Stimulated activated CD4-positive, alpha-beta T cell treated with anti-CD3 and anti-CD28 coated beads, Interleukin-4, amount 100 ng/mL, for 1 hour (primary cell): ENCODE results near the gene FHIP1A.

Source experiments
- DNase-seq: peaks from one replicate; pipeline ENCODE4 v3.0.0-alpha.2; 2020

FHIP1A gene

DNA sequence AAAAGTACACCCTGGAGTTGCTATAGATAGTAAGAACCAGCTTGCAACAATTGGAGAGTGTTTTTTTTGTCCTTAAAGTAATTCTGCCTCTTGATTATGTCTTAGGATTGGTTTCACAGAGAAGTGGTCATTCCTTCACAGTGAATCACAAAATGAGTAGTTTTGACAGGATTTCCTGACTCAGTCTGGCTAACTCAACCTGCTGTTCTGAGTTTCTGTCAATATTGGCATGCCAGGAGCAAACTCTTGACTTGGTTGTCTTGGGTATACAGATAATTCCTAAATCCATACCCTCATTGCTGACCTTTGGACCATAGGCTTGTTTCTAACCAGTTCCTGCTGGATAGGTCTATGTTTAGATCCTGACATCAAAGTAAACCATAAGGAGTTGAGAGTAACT, 9.4 kb downstream of the FHIP1A start:
- no peak for DNase-seq

DNA sequence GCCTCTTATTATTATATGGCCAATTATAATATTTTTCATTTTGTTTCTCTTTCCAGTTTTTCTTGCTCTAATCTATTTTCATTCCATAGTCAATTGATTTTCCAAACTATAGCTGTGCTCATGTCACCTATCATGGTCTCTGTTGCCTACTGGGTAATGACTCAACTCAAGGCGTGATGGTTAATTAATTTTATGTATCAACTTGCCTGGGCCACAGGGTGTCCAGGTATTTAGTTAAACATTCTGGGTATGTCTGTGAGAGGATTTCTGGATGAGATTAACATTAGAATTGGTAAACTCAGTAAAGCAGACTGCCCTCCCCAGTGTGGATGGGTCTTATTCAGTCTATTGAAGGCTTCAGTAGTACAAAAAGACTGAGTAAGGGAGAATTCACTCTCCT, 9.9 kb downstream of the FHIP1A start:
- DNase-seq: no peak

DNA sequence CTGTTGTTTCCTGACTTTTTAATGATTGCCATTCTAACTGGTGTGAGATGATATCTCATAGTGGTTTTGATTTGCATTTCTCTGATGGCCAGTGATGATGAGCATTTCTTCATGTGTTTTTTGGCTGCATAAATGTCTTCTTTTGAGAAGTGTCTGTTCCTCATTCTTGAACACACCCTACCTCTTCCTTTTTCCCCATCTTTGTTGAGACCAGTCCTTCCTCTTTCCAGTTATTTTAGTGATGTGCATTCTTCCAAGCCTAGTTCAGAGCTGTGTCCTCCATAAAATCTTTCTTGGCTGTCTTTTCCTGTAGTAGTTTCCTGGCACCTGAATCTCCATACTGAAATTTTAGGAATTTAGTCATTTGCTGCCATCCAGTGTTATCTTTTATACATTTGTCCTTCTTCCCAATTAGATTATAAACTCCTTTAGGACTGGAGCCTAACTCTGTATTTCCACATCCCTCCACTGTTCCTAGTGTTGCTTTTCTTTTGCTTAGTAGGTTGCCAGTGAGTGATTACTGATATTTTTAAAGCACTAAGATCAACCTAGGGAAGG, 11.4 kb downstream of the FHIP1A start:
- no peak for DNase-seq

DNA sequence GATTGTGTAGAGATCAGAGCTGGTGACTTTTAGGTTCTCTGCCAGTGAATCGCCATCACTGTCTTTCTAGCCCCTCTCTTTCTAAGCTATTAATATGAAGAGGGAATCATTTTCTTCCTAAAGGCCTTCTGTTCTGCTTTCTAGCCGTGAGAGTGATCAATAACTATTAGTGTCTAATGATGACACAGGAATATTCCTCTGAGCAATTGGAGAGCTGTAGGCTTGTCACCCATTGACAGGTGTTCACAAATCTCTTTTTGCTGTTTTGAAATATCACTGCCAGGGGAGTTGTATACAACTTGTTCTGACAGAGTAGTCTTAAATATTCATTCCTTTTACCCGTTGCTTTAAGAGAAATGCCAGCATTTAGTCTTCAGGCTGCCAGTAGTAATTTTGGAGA, 13.9 kb downstream of the FHIP1A start:
- DNase-seq: no peak

DNA sequence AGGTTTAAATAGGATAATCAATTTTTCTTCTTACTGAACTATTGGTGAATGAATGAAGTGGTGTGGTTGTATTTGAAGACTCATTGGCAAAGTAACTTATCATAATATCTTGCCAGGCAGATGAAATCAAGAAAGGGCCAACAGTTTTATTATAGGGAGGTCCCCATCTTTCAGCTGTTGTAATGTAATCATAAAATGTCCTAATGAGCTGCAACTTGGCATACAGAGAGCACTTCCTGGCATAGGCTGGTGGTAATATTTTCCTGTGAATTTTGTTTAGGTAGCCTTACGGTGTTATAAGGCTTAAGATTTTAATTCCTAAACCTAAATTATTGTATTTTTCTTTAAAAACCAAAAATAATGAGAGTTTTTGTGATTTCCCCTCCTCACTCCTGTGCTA, 17.5 kb downstream of the FHIP1A start:
- no peak for DNase-seq

DNA sequence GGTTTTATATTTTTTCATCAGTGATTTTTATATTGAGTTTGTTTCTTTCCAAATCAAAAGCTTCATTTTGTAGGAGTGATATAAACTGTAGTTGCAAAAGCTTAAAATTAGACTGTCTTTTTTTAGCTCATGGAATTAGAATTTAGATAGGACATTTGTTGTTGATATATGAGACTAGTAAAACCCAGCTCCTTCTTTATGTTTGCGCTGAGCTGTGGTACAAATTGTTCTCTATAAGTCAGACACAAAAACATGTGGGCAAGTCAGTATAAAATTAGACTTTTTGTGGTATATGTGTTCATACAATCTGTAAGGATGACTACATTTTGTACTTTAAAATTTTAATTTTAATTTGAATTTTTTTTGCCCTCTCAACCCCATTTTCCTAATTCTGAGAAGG, 18.3 kb downstream of the FHIP1A start:
- no peak for DNase-seq

DNA sequence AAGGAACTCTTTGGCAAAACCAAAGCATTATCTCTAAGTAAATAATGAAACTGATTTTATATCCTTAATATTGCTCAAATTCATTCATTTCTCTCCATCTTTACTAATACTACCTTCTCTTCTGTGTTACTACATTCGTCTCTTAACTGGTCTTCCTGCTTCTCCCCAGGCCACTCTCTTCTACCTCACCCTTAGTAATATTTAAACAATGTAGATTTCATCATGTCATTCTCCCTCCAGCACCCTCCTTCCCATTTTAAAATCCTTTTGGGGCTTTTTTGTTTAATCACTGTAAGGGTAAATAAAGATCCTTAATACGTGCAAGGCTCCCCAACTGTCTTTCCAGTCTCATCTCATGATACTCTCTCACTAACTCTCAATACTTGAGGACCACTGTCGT, 19.4 kb downstream of the FHIP1A start:
- no peak for DNase-seq

DNA sequence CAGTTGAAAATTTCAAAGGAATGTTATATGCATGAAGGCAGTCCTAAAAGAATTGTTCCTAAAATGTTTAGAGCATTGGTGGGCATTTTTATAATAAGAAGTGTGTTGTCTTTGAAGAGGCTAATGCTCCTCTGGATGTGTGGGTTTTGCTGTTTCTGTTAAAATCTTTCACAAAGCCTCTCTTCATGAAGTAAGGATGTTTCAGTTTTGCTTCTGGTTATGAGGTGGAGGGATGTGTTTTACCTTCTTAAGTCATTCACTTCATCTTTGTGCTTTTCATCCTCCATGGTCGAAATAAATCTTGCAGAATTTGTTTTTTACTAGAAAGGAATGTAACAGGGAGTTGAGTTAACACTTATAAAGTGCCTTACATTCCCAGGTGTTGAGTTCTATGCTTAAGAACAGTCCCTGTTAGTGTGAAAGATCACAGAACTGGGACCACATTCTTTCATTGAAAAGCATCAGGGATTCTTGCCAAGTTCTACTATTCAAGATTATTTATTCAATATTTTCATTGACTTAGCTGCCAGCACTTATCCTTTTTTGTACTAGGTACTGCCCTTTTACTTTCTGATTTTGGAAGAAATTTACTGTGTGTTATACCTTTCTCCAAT, 21.1 kb downstream of the FHIP1A start:
- no peak for DNase-seq

DNA sequence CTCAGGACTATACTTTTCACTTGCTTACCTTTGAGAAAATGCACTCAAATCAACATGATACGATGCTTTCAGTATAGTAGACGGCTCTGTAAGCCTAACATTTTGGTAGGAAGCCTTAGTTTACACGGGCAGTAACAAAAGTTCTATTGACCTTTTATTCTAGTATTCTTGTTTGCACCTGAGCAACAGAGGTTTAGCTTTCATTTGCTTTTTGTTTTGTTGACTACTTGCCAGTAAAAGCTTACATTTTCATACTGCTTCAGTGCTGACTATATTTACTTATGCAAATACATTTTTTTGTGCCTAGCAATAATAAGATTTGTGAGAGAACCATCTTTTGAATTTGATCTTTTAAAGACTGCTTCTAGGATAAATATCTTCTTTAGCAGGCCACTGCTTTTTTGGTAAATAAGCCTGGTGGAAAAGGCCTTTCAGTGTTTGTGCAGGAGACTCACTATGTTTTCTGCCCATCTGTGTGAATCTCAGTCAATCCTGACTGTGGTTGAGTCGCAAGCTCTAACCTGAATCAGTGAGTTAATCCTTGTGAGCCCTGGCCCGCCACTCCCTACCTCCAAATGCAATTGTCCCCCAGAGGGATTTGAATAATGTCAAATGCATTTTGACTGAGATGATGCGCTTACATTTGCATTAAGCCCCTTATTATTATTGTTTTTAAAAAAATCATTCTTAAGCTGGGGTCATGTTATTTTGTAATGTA, 21.9 kb downstream of the FHIP1A start:
- no peak for DNase-seq

DNA sequence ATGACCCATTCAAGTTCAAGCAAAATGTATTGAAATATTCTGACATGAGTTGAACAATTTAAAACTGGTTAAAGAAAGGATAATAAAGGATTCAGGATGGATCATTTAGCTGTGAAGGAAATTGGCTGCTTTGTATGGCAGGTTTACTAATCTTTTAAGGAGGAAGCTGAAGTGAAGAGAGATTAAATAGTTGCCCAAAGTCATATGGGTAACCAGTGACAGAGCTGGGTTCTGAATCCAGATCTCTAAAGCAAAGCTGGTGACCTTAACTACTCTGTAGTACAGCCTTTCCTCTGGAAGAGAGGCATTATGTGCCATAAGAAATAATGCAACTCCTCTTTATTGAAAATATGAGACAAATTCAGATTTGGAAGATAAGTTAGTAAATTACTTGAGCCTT, 22.8 kb downstream of the FHIP1A start:
- no peak for DNase-seq

DNA sequence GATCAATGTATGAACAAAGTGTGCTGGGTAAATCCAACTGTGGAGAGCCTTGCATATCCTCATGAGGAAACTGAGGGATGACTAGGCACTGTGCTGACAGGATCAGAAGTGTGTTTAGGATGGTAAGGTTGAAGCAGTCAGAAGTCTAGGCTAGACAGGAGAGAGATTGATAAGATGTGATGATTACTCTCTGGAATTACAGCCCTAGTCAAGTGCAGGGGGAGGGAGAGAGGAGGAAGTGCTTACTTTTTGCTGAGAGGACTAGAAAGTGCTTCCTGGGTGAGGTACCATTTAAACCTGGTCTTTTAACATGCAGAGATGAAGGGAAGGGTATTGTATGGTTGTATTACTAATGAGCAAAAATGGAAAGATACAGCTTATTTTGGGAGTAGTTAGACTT, 23.7 kb downstream of the FHIP1A start:
- DNase-seq: no peak

DNA sequence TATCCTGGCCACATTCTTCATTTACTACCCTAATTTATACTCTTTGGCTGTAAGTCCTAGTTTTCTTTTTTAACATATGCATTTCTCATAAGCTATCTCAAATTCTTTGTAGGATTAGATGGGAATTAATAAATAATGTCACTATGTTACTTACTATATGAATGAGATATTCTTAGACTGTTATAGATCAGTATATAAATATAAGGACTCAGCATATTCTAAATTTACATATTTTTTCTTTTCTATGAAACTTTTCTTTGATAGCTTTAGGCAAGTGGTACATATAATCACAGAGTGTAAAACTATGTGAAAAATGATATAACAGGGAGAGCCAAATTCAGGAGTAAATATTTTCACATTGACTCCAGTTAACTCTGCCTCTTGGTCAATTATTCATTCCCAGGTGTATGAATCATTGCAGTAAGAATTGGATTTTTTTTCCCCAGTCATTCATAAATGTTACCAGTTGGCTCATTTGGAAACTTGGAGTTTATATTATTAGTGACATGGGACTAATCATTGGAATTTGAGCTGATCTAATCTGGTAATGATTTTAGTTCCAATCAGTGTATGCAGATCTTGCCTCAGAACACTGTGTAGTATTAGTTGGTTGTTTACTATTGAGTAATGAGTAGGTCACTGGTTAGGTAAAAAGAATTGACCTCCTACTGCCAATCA, 25.3 kb downstream of the FHIP1A start:
- no peak for DNase-seq

DNA sequence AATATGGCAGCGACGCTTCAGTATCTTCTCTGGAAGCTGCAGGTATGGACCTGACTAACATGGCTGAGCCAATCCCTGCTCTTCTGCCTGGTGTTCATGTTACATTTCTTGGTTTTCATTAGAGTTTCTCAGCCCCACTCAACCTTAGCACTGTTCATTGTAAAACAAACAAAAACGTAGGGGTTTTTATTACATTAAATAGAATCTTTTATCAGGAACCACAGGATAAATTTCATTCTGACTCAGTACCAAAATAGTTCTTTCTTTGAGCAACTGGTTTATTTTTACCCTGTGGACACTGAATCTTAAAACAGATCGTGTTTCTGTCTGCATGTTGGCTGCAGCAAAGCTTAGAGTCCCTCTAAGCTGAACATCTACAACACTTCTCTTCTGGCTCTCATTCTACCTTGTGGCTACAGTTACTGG, 27.1 kb downstream of the FHIP1A start:
- no peak for DNase-seq

DNA sequence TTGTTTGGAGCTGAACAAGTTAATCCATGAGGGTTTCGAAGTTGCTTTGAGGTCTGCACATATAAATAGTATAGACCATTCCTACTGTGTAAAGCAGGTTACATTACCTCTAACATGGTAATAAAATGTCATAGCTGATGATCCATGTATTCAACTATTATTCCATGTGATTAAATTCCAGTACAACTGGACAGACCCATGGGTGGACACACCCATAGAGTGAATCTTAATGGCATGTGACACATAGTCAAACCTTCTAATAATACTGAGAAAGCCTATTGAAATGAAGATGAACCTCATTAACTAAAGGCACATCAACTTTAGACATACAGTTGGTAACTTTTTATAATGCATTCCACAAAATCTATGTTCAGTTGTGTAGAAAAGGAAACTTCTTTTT, 28.5 kb downstream of the FHIP1A start:
- no peak for DNase-seq

DNA sequence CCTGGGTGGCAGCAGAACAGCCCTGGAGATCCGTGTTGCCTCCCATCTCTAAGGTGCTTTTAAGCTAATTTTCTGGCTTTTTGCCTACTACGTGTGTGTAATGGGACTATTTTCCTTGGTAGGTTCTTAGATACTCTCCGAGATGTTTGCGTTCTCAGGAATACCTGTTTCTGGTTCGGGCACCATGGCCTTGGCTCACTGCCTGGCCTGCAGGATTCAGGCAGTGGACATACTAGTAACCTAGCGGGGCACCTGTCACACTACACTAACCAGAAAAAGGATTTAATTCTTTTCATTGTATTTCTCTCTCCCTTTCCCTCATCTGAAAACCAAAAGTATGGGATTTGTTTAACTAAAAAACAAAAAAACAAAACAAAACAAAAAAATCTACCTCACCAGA, 29.2 kb downstream of the FHIP1A start:
- DNase-seq: no peak

DNA sequence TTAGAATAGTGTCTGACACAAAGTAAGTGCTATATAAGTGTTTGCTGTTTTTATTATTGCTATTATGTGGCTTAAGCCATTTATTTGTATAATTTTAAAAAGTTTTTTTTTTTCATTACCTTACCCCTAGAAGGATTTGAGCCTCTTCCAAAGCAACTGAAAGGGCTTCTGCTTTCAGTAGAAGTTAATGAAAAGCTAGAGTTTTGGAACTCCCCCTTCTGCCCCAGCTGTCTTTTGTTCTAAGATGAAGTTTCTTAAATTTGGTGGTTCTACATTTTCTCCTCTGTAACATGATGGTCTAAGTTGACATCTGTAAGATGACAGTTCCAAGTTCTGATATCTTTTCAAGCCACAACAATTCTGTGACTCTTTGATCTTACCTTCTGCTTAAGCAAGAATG, 30.3 kb downstream of the FHIP1A start:
- DNase-seq: no peak

DNA sequence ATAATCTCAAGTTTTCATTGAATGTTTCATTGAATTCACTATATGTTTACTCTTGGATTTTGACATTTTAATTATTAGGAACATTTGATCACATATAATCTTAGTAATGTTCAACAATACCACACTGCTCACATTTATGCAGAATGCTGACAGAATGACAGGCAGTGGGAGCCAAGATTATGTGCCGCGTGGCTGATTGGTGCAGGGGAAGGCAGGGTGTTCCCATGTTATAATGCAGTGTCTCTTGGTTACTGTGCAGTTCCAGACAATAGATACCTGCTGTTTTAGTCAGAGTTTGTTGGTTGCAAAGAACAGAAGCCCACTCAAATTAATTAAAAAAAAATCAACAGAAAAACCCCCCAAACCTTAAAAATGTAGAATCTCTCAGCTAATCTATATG, 33.0 kb downstream of the FHIP1A start:
- DNase-seq: no peak

DNA sequence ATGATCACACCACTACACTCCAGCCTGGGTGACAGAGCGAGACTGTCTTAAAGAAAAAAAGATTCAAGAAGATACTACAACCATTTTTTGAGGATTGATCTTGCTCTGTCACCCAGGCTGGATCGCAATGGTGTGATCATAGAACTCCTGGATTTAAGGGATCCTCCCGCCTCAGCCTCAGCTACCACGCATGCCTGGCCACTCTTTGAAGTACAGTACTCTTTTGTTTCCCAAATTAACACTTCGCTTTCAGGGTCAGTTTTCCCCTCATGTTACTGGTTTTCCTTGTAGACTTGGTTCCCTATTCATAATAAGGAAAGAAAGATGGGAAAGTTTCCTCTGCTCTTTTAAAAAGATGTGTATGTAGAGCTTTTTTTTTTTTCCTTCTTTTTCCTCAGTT, 34.3 kb downstream of the FHIP1A start:
- no peak for DNase-seq

DNA sequence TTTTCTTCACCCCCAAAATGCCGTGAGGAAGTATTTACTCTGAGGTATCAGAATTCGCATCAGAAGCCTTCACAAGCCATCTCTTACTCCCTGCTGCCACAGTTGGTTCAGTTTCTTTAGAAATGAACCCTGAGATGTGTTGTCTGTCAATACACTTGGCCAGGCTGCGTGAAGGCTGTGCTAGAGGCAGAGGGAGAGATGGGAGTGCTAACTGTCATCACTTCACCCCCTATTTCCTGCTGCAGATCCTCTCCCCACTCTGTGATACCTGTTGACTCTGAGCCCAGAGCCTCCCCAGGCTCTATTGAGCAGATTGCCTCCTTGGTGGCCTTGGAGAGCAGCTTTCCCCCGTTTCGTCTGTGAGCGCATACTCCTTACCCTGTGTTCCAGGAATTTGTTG, 34.8 kb downstream of the FHIP1A start:
- DNase-seq: no peak

DNA sequence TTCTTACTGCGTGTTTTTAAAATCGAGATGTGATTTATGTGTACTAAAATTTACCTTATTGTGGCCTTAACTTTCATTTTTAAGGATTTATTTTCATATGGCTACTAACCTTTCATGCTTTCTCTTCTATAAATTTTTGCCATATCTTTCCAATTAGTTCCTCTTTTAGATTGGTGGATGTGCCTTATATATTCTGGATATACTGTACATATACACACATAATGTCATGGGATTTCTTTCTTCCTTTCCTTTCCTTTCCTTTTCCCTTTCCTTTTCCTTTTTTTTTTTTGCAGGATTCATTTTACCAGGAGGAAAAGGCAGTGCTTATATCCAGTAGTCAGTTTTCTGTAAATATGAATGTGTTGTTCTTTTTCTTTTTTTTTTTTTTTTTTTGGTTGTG, 37.2 kb downstream of the FHIP1A start:
- DNase-seq: no peak

DNA sequence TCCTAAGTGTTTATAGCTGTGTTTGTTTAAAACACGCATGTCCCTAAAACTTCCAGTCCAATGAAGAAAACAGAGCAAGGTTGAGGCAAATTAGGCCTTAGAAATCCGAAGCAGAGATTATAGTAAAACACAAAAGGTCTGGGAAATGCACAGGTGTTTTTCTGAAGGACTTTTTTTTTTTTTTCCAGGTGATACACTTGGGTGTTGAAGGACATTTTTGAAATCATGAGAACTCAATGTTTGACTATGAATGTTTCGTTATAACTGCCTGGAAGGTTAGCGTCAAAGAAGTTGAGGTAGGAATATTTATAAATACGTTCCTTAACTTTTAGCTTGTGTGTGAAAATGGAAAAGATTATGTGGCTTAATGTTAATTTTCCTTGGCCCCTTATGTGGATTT, 45.5 kb downstream of the FHIP1A start:
- DNase-seq: no peak

DNA sequence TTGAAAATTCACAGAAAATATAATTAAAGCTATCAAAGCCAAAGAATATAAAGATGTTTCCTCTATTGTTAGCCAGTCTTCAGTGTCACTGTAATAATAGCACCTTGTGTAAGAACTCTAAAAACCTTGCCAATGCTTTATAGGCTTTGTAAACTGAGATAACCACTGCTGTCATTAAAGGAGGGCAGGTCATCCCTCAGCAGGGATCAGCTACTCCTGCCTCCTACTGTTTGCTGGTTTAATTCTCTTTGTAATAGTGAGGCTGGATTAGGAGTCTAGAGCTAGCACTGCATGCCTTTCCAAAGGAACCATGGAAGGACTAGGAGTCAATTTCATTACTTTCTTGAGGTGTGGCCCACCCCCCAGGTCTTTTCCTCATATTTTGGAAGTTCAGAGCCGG, 46.2 kb downstream of the FHIP1A start:
- DNase-seq: no peak

DNA sequence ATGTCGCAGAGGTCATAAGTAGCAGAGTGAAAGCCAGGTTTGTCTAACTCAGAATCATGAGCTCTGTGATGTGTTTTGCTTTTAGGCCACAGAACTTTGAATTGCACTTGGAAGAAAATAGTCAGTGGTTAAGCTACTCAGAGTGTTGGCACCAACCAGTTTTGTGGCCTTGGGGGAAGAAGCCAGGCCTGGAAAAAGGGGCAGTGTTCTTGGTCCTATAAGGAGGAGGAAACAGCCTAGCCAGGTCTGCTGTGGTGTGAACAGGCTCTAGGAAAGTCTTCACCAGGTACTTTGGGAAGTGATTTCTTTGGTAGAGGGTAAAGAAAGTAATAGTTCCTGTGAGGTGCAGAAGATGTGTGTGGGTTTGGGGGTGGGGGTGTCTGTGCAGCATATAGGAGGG, 49.2 kb downstream of the FHIP1A start:
- no peak for DNase-seq
